Stimulated activated CD4-positive, alpha-beta T cell treated with anti-CD3 and anti-CD28 coated beads, Interleukin-2, amount 100 ng/mL, for 4 hours (primary cell): Measurements from ENCODE around the gene CCNY.
"Not testable (repeated sequence)": the region's sequence is repeated elsewhere in the genome, so short reads cannot be mapped to it uniquely, and the experiment has no call there.

Experiments
- DNase-seq: peaks from one replicate; pipeline ENCODE4 v3.0.0-alpha.2; 2020; ENCODE audit warnings: low read depth

The CCNY gene

GRCh38 chr10:35334297-35334696 is 2.0 kb upstream of the CCNY start:
- DNase-seq: no peak

DNA sequence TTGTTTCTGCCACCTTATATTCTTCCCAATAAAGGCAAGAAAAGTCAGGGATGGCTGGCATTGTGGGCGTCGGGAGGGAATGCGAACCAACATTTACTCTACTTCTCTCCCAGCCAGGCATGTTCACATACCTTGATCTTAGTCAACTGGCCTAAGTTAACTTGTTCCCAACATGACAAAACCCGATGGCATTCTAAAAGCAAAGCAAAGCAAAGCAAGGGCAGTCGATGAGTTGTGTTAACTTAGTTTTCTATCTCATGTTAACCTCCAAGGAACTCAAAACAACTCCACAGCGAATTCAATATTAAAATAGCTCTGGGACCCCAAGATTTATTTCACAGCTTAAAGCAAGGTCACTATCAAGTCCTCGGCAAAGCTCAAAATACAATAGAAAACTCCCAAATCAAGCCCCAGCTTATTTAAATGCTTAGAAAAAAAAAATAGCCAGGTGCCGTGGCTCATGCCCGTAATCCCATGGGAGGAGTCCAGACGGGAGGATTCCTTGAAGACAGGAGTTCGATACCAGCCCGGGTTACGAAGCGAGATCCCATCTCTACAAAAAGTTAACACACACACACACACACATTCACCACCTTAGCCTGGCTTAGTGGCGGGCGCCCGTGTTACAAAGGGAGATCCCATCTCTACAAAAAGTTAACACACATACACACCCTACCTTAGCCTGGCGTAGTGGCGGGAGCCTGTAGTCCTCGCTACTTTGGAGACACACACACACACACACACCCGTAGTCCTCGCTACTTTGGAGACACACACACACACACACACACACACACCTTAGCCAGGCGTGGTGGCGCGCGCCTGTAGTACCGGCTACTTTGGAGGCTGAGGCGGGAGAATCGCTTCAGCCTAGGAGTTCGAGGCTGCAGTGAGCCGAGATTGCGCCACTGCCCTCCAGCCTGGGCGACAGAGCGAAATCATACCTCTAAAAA is 901 bp upstream of the CCNY start:
- DNase-seq: no peak

GRCh38 chr10:35336921-35337823 is 863 bp downstream of the CCNY start:
- no peak for DNase-seq

DNA sequence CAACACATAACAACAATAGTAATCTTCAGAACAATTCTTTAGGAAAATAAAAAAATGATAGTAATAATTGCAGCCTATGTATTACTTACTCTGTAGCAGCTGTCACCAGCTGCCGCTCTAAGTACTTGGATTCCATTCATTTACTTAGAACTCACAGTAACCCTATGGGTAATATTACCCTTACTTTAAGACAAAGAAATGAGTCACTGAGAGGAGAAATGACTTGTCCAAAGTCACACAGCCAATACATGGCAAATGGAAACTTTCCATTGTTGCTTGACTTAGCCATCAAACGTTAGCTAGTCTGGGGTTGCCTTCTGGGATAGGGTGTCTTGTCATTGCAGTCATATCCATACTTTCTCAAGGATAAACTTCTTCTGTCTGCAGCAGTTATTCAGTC is 3.6 kb downstream of the CCNY start:
- no peak for DNase-seq

DNA sequence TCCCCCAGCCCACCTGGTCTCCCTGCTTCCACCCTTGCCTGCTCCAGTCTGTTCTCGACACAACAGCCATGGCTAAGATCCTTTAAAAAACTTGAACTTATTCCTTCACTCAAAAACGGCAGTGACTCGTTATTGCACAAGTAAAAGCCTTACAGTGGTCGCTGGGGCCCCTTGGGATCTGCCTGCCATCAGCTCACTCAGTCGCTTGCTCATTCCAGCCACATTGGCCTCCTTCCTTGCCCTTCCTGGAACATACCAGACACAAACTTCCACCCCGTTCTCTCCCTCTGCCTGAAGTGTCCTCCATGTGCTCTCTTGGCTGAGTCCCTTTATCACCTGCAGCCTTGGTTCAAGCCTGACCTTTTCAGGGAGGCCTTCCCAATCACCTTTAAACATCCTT is 4.7 kb downstream of the CCNY start:
- no peak for DNase-seq

GRCh38 chr10:35341521-35341920 is 5.2 kb downstream of the CCNY start:
- no peak for DNase-seq

DNA sequence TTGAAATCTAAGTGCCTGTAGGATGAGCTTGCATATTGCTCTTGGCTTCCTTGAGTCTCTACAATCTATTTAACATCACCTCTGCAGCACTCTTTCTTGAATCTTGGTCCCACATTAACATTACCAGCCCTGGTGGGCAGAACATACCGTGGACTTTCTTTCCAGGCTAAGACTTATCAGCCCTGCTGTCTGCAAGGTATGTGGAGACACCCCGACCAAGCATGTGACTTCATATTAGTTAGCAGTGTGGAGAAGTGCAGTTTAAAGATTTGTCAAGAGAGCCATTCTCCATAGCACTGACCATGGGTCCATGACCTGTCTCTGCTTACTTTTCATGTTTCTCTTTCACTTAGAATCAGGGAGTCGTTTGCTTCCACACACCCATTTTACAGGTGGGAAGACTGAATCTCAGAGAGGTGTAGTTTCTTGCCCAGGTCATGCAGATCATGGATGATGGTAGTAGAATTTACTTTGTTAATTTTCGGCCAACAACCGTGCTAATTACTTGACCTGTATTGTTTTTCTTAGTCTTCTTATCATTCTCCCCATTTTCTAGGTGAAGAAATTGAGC is 6.0 kb downstream of the CCNY start:
- no peak for DNase-seq

DNA sequence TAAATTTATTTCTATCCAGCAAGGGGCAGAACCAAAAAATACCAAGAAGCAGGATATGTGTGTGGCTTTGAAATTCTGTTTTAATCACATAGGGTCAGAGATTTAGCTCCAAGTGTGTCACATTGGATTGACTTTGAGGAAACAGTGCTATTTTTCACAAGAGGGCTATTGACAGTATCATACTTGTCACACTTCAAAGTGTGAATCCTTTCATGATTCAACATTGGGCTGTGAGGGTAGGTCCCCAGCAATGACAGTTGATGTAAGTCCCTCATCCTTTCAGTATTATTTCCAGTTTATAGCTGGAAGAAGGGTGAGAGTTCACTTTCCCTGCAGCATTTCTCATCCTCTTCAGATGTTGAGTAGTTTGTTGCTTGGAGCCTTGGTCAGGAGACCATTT is 7.4 kb downstream of the CCNY start:
- no peak for DNase-seq

DNA sequence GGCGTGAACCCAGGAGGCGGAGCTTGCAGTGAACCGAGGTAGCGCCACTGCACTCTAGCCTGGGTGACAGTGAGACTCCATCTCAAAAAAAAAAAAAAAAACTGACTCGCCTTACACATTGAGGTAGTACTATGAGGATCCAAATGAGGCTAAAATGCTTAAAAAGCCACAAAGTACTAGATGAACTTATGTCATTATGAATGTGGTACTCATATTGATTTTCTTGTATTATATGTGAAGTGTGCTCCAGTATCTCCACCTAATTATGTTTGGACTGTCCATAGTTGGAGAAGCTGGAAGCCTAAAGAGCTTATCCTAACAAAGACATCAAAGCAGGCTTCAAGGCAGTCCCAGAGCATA is 9.1 kb downstream of the CCNY start:
- no peak for DNase-seq

- DNase-seq: no peak
Measured at GRCh38 chr10:35346248-35346647, 9.9 kb downstream of the CCNY start.

DNA sequence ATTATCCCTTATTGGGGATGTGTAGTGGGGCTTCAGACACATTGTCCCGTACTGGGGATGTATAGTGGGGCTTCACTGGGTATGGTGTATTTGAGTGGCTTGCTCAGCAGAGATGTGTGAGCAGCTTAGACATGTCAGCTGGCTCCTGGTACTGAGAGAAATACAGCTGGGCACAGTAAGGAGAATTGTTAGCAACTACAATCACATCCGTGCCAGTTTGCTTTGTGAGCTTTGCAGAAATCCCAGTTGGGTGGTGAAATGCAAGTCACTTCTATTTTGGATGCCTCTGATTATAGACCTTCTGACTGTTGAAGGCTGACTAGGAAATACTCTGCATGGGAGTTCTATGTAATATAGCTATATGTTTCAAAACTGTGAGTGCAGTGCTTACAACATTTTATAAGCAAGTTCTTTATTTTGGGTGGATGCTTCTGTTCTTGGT is 10.8 kb downstream of the CCNY start:
- no peak for DNase-seq

GRCh38 chr10:35347899-35348608 is 11.7 kb downstream of the CCNY start:
- no peak for DNase-seq

DNA sequence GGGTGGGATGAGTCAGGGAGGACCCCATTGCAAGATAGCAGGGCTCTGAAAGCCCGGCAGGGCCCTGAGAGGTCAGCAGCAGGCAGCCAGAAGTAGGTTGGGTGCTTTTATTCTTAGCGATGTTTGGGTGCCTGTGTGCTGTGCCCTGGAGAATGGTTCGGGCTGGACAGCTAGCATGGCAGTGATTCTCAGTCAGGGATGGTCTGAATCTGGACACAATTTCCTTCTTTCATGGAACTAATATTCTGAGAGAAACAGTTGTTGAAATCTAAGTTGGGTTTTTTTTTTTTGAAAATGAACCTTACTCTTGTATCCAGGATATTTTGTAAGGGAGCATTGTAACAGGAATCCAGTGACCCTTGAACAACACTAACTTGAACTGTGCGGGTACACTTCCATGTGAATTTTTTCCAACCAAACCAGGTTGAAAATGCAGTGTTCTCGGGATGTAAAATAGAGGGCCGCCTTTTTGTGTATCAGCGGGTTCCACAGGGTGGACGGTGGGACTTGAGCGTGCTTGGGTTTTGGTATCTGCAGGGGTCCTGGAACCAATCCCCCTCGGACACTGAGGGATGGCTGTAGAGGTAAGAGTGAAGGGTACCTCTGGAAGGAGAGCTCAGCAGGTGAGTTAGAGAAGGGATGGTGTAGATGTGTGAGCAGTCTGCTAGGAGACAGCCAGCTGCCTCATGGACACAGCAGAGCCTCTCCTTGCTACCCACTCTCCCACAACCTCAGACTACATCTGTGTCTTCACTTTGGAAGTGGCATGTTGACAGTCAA is 12.5 kb downstream of the CCNY start:
- no peak for DNase-seq

DNA sequence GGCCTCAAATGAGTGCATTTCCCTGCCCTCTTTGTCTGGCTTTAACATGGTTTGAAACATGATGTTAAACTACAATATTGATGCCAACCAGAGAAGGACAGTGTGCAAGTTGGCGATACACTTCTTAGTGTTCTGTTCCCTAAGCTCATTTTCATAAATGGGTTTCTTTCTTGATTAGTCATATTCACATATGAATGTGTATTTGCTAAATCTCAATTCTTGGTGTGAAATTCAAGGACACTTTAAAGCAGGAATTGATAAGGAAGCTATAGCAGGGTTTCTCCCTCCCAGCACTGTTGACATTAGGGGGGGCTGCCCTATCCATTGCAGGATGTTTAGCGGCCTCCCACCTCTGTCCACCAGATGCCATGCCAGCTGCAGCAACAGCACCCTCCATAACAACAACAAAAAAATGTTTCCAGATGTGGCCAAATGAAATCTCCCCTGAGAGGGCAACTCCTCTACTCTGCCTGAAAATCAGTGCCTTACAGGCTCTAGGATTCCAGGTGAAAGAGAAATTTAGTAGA is 13.1 kb downstream of the CCNY start:
- no peak for DNase-seq

GRCh38 chr10:35351021-35351420 is 14.7 kb downstream of the CCNY start:
- no peak for DNase-seq

GRCh38 chr10:35352097-35352496 is 15.8 kb downstream of the CCNY start:
- DNase-seq: no peak

DNA sequence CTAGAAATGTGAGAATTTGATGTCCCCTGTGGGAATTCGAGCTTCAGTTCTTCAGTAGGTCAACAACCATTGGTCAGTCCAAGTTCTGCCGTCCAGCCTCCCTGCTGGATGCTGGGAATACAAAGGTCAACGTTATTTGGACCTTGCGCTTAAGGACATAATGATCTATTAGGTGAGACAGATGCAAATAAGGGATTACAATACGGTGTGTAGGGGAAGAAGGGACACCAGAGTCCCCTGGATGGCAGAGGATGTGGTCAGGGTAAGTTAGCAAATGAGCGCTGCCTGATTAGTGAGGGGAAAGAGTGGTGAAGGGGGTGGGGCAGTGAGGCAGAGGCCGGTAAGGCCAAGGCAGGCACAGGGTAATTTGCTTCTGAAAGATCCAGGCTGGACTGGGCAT is 16.2 kb downstream of the CCNY start:
- DNase-seq: no peak

- DNase-seq: no peak
Measured at GRCh38 chr10:35353395-35353794, 17.1 kb downstream of the CCNY start.

GRCh38 chr10:35353805-35354204 is 17.5 kb downstream of the CCNY start:
- DNase-seq: no peak

DNA sequence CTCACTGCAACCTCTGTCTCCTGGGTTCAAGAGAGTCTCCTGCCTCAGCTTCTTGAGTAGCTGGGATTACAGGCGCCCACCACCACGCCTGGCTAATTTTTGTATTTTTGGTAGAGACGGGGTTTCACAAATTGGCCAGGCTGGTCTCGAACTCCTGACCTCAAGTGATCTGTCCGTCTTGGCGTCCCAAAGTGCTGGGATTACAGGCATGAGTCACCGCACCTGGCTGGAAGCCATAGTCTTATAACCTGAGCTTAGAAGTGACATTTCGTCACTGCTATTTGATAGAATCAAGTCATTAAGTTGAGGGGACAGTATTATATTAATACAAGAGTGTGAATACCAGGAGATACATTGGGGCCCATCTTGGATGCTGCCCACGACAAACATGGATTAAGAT is 17.9 kb downstream of the CCNY start:
- DNase-seq: not testable (repeated sequence)
